Inferior parietal cortex (tissue), 1 donor: ENCODE data around the gene MUCL3.
"Not testable (repeated sequence)": the region's sequence is repeated elsewhere in the genome, so short reads cannot be mapped to it uniquely, and the experiment has no call there.

Experiments
- DNase-seq: peaks from one replicate; pipeline ENCODE4 v3.0.0-alpha.2; 2016; ENCODE audit errors: extremely low spot score

MUCL3 gene

GRCh38 chr6:30939473-30939872 is 1.3 kb upstream of the MUCL3 start:
- DNase-seq = no peak

DNA sequence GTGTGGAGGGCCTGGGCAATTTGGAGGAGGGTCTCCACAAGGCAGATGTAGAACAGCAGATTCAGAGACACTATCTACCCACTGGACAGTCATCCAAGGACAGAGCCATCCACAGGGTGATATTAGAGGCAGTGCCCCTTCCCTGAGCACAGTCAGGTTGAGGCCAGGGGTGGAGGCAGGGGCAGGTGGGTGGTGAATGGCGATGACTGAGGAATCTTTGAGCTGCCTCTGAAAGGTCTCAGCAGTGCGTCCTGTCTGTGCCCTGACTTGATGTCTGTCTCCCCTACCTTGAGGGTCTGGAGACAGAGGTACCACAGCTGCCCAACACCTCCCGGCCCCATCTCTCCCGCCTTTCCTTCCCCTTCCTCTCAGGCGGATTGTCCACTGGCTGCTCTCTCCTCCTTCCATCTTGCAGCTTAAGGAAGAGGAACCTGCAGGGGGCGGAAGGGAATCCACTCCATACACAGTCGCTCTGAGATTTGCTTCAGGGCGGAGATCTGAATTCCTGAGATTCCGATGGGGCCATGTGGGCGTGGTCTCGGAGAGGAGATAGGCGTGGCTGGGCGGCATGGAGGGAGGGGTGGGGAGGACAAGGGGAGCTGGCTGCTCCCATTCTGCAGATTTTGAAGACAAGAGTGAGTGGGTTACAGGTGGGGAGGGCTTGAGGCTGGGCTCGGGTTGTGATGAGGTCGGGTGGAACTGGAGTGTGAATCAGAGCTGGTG is 1.7 kb downstream of the MUCL3 start:
- no peak for DNase-seq

GRCh38 chr6:30944051-30944450 is 3.3 kb downstream of the MUCL3 start:
- no peak for DNase-seq

DNA sequence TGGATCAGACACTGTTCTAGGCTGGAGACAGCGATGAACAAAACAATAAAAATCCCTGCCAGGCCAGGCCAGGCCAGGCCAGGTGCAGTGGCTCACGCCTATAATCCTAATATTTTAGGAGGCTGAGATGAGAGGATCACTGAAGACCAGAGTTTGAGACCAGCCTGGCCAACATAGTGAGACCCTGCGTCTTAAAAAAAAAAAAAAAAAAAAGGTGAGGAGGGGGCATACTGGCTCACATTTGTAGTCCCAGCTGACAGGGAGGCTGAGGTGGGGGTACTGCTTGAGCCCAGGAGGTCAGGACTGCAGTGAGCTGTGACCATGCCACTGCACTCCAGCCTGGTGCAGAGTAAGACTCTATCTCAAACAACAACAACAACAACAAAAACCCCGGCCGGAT is 4.5 kb downstream of the MUCL3 start:
- no peak for DNase-seq

DNA sequence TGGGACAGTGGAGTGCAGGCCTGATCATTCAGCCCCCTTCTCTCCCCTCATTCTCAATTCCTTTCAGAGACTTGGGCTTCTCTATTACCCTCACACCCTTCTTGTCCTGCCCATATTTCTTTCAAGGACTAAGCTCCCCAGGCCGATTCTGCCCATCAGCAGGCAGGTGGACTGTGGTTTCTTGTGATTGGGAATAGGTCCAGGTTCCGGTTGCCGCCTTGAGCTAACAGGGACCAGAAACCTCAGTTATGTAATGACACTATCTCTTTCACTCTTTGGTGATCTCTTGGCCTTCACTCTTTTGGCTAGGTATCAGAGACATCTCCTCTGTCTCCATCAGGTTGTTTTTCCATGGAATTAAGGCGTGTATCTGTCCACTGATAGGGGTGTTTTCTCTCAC is 6.5 kb downstream of the MUCL3 start:
- no peak for DNase-seq

DNA sequence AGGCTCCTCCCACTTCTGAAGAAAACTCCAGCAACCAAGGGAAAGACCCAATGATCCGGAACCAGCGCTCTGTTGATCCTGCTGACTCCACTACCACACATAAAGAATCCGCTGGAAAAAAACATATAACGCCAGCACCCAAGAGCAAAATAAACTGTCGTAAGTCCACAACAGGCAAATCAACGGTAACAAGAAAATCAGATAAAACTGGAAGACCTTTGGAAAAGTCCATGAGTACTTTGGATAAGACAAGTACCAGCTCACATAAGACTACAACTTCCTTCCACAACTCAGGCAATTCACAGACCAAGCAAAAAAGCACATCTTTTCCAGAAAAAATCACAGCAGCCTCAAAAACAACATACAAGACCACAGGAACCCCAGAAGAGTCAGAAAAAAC is 8.0 kb downstream of the MUCL3 start:
- DNase-seq = no peak

DNA sequence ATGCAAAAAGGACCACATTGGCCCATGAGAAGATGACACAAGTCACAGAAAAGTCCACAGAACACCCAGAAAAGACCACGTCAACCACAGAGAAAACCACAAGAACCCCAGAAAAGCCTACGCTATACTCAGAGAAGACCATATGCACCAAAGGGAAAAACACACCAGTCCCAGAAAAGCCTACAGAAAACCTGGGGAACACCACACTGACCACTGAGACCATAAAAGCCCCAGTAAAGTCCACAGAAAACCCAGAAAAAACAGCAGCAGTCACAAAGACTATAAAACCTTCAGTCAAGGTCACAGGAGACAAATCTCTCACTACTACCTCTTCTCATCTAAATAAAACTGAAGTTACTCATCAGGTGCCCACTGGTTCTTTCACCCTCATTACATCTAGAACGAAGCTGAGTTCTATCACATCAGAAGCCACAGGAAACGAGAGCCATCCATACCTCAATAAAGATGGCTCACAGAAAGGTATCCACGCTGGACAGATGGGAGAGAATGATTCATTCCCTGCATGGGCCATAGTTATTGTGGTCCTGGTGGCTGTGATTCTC is 11.2 kb downstream of the MUCL3 start:
- DNase-seq = no peak

DNA sequence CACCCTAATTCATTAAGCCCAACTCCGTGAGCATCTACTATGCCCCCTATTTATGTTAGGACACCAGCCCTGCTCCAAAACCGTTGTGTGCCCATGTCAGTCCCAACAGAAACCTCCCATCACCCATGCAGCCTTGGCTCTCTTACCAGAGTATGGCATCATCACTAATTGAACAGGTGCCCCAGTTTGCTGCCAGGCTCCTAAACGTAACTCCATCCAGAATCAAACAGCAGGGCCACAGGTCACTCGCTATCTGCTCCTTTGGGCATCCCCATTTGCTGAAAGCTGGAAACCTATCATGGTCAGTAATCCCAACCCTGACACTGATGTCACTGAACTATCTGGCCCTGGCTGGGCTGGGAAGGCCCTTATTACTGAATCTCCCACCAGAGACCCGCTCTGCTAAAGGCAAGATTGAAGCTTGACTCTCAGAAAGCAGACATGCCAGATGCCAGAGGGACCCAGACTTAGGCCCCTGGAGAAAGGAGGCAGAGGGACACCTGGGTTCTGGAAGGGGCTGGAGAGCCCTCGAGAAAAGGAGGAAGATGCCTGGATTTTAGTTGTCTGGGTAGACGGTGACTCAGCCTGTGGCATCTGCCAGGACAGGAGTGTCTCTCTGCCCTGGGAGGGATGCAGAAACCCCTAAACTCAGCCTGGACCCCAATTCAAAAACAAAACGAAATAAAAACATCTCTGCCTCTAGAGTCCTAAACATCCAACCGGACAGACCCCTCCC is 14.0 kb downstream of the MUCL3 start:
- no peak for DNase-seq

DNA sequence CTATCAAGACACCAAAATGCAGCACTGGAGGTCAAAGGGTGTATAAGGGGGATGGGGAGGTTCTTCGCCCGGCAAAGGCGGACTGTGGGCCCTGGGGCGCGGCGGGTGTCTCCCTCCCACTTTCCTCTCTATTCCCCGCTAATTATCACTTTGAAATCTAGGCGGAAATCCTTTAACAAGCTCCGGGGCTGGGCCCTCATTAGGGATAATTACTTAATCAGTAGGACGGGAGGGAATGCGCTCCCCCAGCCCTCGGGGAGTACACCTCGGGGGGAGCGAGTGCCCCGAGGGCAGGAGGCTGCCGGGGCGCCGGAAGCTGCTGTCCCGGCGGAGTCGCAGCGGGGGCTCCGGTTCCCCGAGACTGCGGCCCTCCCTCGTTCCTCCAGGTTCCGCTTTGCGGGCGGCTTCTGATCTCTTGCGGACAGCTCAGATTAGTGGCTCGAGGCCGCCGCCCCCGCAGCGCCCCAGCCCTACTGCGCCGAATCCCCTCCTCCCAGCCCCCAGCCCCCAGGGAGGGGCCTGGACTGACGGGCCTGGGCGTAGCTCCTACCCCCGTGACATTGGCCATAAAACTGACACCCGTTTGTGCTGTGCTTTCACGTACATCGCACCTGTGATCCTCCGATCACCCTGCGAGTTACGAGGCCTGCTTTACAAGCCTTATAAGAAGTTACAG is 14.7 kb downstream of the MUCL3 start:
- peak; percentile 17 for DNase-seq

DNA sequence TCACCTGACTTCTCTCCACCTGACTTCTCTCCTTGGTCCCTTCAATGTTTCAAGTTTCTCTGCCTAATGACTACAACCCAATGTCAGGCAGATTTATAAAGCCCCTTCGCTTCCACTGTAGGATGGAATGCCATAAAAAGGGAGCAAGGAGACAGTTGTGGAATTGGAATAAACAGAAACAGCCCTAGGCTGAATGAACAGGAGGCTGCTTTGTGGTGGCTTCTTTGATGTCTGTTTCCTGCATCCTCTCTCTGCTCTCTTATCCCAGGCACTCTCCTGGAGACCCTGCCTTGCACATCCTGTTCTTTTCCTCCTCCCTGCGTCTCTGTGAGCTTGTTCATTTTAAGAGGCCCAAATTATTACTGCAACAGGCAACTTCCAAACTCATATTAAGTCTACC is 16.9 kb downstream of the MUCL3 start:
- DNase-seq = no peak

DNA sequence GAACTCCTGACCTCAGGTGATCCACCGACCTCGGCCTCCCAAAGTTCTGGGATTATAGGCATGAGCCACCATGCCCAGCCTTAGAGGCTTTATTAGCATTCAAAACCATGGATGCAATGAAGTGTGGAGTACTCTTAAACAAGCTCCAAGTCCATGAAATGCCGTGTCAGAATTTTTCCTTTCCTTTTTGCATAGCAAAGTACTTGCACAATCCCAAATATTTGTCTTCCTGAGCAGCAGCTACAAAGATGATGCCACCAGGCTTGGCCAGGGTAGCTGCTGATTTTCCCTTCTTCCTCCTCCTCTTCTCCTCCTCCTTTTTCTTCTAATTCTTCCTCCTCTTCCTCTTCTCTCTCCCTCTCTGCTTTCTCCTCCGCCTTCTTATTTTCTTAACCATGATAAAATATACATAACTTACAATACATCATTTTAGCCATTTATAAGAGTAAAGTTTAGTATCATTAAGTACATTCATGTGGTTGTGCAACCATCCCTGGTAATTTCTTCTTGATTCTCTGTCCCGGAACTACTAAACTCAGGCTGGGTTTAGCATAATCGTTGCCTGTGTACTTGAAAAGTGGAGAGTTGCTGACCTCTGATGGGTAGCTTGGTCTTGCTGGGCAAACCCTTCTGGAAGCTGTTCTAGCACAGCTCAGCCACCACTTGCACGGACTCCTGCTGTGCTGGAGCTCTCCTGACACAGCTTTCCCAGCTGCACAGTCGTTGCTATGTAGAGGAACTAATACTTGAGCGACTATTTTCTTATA is 20.3 kb downstream of the MUCL3 start:
- DNase-seq = no peak

DNA sequence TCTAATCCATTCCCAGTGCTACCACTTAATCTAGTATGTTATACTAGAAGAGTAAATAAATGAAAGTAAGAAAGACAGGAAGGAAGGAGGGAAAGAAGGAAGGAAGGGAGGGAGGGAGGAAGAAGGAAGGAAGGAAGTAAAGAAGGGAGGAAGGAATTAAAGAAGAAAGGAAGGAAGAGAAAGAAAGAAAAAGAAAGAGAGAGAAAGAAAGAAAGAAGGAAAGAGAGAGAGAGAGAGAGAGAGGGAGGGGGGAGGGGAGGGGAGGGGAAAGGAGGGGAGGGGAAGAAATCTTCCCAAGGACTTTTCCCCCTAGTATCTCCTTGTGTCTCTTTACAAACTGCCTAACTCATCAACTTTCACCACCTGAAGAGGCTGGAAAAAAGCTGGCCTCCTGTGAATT is 21.9 kb downstream of the MUCL3 start:
- DNase-seq = no peak

GRCh38 chr6:30963641-30964040 is 22.9 kb downstream of the MUCL3 start:
- no peak for DNase-seq

- no peak for DNase-seq
Observed at GRCh38 chr6:30964075-30964474, 23.3 kb downstream of the MUCL3 start.

DNA sequence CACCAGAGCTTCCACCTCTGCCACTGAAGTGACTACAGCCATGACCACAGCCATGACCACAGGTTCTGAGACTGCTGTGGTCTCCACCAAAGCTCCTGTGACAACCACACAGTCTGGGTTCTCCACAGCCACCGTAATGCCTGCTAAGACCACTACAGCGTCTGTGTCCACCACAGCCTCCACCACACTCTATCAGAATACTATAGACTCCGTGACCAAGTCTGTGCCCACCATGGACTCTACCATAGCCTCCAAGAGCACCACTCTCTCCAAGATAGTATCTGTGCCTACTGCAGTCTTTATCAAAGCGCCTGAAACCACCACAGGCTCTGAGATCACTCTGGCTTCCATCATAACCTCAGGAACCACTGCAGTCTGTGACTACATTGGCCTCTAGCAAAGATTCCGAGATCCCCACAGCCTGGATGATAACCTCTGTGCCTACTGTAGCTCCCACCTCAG is 24.4 kb downstream of the MUCL3 start:
- no peak for DNase-seq

DNA sequence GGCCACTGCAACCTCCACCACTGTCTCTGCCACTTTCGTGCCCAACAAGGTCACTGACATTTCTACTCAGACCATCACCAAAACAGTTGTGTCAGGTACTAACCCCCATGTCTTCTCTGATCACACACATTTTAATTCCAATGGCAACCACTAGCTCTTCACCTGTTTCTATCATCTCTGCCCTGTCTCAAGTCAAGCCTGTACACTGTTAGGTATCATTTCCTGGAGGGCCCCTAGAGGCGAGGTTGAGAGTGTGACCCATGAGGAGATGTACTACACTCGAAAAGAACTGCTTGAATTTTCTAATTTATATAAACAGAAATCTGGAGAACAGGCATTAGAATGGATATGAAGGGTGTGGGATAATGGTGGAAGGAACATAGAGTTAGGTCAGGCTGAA is 25.4 kb downstream of the MUCL3 start:
- no peak for DNase-seq

GRCh38 chr6:30969171-30969570 is 28.4 kb downstream of the MUCL3 start:
- DNase-seq = not testable (repeated sequence)

DNA sequence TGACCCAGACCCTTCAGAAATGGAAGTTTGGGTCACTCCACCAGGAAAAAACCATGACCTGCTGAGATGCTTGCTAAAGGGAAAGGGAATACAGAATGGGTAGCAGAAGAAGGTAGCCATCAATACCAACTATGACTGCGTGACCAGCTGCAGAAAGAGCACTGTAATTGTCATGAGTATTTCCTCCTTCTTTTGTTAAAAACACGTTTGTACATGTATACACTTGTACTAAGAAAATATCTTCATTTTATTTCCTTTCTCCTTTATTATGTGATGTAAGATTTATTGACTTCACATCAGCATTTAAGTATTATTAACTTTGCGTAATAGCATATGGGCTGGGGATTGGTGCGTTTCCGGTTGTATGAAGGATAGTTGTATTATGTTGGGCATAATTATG is 30.2 kb downstream of the MUCL3 start:
- no peak for DNase-seq

DNA sequence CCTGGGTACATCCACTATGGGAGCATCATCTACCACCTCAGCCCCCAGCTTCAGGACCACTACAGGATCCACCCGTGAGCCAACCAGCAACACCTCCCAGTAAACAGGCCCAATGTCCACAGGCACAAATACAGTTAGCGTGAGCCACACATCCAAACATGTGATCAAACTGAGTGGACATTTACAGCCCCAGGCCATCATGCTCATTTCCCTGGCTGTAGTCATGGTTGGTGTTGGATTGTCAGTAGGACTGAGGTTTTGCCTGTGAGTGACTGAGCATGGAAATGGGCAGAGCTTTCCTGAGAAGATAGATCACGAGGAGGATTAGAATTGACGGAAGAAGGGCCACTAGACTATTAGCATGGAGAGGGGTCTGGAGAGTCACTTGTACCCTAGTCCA is 32.0 kb downstream of the MUCL3 start:
- DNase-seq = no peak

- DNase-seq = no peak
Observed at GRCh38 chr6:30974490-30975252, 33.9 kb downstream of the MUCL3 start.

- DNase-seq = no peak
Observed at GRCh38 chr6:30979141-30979540, 38.4 kb downstream of the MUCL3 start.
